Measurements from ENCODE around the gene CCDC34.
"Not testable (repeated sequence)": the region's sequence is repeated elsewhere in the genome, so short reads cannot be mapped to it uniquely, and the experiment has no call there.

- TF ChIP-seq CTCF, POLR2A (IDR thresholded peaks at IDR 0.05): not testable (repeated sequence)
These were observed 40.8 kb downstream of the CCDC34 start for GRCh38 chr11:27322196-27322595.

All from upper lobe of left lung (tissue), 4 donors.